SKM-1 treated with dmso at 0.1 percent for 144 hours (cell line): ENCODE measurements around the gene KSR1.
A peak's percentile ranks its signal among the peaks of the same experiment; 100 is the strongest.
"Not testable (repeated sequence)": the region's sequence is repeated elsewhere in the genome, so short reads cannot be mapped to it uniquely, and the experiment has no call there.

ENCODE experiments used
- DNase-seq: peaks from one replicate; lab custom pipeline; 2025; ENCODE audit not compliant: unreplicated experiment; lab: John Stamatoyannopoulos, UW

The KSR1 gene

GRCh38 chr17:27455914-27456680 is at the start of gene KSR1:
Gene KSR1 (plus strand): TSS chr17:27456448. CDS start chr17:27456644, 196 bp downstream.
- peak; percentile 63 for DNase-seq

GRCh38 chr17:27407916-27408864 is 48.1 kb upstream of the KSR1 start:
- no peak for DNase-seq

GRCh38 chr17:27408891-27409290 is 47.4 kb upstream of the KSR1 start:
- no peak for DNase-seq

- not testable (repeated sequence) for DNase-seq
These were observed 44.1 kb upstream of the KSR1 start for GRCh38 chr17:27412158-27412557.

GRCh38 chr17:27413315-27413714 is 42.9 kb upstream of the KSR1 start:
- peak; percentile 43 for DNase-seq

GRCh38 chr17:27413792-27414191 is 42.5 kb upstream of the KSR1 start:
- DNase-seq: peak; percentile 72

- DNase-seq: no peak
These were observed 42.0 kb upstream of the KSR1 start for GRCh38 chr17:27414271-27414670.

GRCh38 chr17:27414694-27415093 is 41.6 kb upstream of the KSR1 start:
- DNase-seq: no peak

GRCh38 chr17:27415120-27415795 is 41.0 kb upstream of the KSR1 start:
- no peak for DNase-seq

- DNase-seq: no peak
These were observed 38.5 kb upstream of the KSR1 start for GRCh38 chr17:27417596-27418365.

GRCh38 chr17:27418366-27418615 is 38.0 kb upstream of the KSR1 start:
- no peak for DNase-seq

- no peak for DNase-seq
These were observed 37.1 kb upstream of the KSR1 start for GRCh38 chr17:27419156-27419555.

GRCh38 chr17:27420211-27420950 is 35.9 kb upstream of the KSR1 start:
- DNase-seq: no peak

- no peak for DNase-seq
These were observed 35.1 kb upstream of the KSR1 start for GRCh38 chr17:27421111-27421510.

- DNase-seq: not testable (repeated sequence)
These were observed 34.6 kb upstream of the KSR1 start for GRCh38 chr17:27421626-27422025.

GRCh38 chr17:27422601-27423000 is 33.6 kb upstream of the KSR1 start:
- DNase-seq: no peak

- no peak for DNase-seq
These were observed 32.6 kb upstream of the KSR1 start for GRCh38 chr17:27423651-27424050.

- no peak for DNase-seq
These were observed 31.7 kb upstream of the KSR1 start for GRCh38 chr17:27424516-27424915.

GRCh38 chr17:27424941-27425340 is 31.3 kb upstream of the KSR1 start:
- DNase-seq: no peak

GRCh38 chr17:27425571-27425970 is 30.7 kb upstream of the KSR1 start:
- not testable (repeated sequence) for DNase-seq
